Retinal pigment epithelial cell (primary cell): ENCODE results near the gene TSPAN31.

ENCODE experiments used
- DNase-seq: peaks from one replicate; pipeline ENCODE4 v3.0.0-alpha.2; 2010; ENCODE audit warnings: low read depth
- H3K4me3 ChIP-seq: 2 replicates; pipeline ENCODE4 v1.5.1; 2011; ENCODE audit warnings: mild to moderate bottlenecking, low read length, control low read depth, moderate library complexity
- TF ChIP-seq, protein P1 (sequence below): conservative IDR thresholded peaks from 2 replicates; pipeline ENCODE4 v1.5.1; 2011; ENCODE audit warnings: low read depth, low read length, control low read depth, inconsistent platforms

The TSPAN31 gene

DNA sequence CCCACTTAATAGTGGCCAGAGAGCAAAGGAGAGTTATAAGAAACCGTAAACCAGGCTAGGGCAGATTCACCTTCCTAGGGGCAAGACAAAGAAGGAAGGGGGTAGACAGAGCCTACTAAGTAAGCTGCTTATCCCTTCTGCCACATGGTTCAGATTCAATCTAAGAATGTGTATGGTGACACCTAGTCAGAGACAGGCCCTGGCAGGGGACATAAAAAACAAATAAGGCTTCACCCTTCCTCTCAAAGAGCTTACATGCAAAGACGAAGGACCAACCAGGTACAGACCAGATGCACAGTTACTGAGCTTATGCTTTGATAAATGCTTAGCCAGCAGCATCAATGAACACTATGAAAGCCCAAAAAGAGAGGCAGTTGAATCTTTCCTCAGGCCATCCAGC is 17.6 kb downstream of the TSPAN31 start:
- TF ChIP-seq, protein P1, sequence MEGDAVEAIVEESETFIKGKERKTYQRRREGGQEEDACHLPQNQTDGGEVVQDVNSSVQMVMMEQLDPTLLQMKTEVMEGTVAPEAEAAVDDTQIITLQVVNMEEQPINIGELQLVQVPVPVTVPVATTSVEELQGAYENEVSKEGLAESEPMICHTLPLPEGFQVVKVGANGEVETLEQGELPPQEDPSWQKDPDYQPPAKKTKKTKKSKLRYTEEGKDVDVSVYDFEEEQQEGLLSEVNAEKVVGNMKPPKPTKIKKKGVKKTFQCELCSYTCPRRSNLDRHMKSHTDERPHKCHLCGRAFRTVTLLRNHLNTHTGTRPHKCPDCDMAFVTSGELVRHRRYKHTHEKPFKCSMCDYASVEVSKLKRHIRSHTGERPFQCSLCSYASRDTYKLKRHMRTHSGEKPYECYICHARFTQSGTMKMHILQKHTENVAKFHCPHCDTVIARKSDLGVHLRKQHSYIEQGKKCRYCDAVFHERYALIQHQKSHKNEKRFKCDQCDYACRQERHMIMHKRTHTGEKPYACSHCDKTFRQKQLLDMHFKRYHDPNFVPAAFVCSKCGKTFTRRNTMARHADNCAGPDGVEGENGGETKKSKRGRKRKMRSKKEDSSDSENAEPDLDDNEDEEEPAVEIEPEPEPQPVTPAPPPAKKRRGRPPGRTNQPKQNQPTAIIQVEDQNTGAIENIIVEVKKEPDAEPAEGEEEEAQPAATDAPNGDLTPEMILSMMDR: no peak
- H3K4me3 ChIP-seq: no peak overlapping the region
- no peak for DNase-seq

DNA sequence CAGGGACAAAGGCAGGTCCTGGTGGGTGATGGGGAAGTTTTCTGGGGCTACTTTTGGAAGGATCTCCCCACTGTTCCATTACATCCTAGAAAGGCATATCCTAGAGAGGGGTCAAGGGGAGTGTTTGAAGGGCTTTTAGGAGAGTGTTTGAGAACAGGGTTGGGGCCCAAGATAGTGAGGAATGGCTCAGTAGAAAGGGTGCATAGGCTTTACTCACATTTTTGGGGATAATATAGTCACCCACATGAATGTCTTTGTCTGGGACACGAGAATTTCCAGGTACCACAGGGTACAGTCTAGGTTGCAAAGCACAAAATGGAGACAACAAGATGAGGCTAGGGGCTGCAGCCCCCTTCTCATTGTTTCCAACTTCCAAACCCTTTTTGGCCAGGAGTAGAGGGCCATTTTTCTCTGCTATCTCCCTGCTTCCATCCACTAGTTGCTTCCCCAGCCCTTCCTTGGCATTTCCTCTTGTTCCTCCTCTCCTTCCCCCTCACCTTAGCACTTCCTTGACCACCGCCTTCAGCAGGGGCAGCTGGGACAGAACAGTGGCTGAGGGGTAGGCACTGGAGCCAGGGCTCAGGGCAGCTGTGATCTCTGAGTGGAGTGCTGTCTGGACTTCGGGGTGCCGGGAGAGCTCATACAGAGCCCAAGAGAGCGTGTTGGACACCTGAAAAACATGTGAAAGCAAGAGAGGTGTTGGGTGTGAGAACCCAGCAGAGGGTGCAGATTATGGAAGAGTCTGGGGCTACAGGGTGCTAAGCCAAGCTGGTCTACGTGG is 19.2 kb downstream of the TSPAN31 start:
- no peak for DNase-seq
- no peak overlapping the region for H3K4me3 ChIP-seq
- TF ChIP-seq, protein P1: no peak

DNA sequence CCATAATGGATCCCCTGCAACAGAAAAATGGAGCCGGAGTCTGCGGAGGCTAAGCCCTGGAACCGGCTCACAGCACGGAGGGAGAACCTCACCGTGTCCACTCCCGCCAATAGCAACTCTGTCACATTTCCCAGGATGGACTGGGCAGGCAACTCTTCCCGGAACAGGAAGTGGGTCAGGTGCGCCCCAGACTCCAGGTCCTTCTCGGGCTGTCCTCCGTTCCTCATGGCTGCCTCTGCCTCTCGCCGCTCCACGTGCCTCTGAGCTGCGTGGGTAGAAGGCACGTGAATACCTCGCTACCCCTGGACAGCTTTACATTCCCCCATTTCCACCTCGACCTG is 19.8 kb downstream of the TSPAN31 start:
- H3K4me3 ChIP-seq: peak overlapping the region; percentile 25
- no peak for DNase-seq
- TF ChIP-seq, protein P1: no peak

DNA sequence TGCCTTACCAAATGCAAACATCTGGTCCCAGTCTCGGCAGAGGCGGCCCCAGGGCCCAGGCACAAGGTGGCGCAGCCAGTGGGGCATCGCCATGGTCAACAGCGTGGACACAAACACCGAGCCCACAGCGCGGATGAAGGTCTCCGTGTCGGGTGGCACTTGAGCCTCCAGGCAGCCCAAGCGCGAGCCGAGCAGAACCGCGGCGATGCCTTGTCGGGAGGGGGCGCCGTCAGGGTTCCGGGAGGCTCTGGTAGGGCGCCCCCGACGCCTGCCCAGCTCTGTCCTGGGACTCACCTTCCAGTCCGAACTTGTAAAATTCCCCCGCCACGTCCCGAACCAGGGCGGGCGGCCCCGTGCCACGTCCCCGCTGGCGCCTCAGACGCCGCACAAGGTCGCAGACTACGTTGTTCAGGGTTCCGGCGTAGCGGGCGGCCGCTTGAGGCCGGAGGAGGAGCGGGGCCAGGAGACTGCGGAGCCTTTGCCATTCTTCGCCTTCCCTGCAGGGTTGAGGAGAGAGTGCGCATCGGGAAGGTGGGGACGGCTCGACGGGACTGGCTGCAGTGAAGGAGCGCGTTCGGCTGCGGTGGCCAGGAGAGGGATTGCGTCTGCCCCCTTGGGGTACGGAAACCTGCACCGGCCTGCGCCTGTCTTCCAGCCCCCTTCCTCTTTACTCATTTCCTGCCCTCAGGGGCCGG is 20.3 kb downstream of the TSPAN31 start:
- peak overlapping the region; percentile 25 for H3K4me3 ChIP-seq
- no peak for DNase-seq
- TF ChIP-seq, protein P1: peak; percentile 46

DNA sequence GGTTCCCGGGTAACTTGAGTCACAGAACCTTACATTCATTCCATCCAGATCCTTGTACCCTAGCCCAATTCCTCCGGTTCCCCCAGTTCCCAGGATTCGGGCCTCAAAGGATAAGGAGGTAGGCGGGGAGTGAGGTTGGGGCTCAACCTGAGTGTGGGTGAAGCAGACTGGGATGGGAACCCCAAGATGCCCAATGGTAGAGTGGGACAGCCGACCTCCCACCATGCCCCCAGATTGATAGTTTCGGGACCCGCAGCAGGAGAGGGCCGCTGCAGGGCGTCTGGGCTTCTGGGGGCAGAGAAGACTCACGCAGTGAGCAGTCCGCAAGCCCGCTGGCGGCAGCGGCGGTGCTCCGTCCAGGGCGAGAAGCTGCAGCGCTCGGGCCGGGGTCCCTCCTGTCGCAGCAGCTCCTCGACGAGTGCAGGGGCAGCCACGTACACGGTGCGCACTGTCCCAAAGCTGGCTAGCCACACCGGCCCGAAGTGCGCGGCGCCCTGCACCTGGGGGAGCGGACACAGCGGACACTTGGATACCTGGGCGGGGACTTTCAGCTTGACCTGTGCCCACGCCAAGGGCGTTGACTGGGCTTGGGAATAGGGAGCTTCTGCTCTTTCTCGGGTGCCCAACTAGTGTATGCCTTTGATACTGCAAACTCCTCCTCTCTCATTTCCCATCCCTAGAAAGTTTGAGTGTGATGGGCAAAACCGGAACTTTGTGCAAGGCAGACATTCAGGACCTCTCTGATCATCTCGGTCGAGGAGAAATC is 21.0 kb downstream of the TSPAN31 start:
- no peak for DNase-seq
- peak overlapping the region; percentile 43 for H3K4me3 ChIP-seq
- TF ChIP-seq, protein P1: no peak

DNA sequence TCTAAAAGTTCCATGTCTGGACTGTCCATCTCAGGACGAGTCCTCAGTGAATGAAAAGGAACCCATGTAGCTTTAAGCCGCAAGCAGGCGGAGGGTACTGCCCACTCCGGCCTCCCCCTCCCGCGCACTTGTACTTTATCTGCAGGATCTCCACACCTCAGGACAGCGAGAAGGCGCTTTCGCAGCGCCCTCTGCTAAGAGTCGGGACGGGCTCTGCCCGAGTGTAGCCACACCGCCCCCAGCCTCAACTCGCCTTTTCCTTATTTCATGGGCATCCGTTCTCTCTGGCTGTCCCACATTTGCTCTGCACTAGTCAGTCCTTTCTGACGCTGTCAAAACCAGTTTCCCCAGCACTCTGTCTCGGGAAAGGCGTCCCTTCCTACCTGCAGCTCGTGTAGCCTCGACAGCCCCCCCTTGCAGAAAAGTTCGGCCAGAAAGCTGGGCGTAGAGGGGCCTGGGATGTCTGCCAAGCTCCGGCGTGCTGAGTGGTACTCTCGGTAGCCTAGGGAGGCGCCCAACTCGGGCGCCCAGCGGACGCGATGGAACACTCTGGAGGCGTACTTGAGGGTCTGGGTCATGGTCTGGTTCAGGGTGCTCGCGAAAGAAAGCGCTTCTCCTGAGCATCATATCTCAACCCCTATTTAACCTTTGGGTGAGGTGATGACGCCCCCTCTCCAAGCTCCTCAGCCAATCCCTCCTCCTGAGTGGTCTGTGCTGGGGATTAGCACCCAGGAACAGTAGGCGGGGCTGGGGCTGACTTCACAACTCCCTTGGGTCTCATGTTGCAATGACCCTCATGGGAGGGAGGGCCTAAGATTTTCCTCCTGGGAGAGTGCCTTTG is 21.8 kb downstream of the TSPAN31 start, which contains the start of gene CYP27B1:
CYP27B1 (minus strand) TSS at position 615 of the 841 bp plus-strand sequence; CDS start at position 578, 37 bp downstream.
- peak within 1 kb of the TSS; percentile 43 for H3K4me3 ChIP-seq
- no peak for DNase-seq
- TF ChIP-seq, protein P1: peak; percentile 17
